Measurements from ENCODE around the gene CCRL2. TPM values are rescaled to one million over a fixed set of nuclear protein-coding genes. Genes with fewer than 3 reads are reported as not detected.

Gene CCRL2, protein sequence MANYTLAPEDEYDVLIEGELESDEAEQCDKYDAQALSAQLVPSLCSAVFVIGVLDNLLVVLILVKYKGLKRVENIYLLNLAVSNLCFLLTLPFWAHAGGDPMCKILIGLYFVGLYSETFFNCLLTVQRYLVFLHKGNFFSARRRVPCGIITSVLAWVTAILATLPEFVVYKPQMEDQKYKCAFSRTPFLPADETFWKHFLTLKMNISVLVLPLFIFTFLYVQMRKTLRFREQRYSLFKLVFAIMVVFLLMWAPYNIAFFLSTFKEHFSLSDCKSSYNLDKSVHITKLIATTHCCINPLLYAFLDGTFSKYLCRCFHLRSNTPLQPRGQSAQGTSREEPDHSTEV
- 0.08 to 0.11 TPM (median 0.09 TPM) in 4 of 5 replicates, not detected in the other for total RNA-seq (2022; extraction: Qiagen RNA extraction)

GRCh38 chr3:46406788-46407611 is at the start of gene CCRL2, which contains the start of gene CCR5AS:
TSS of gene CCRL2 (plus strand) at chr3:46407259. CDS start at chr3:46408080, 821 bp downstream.
TSS of gene CCR5AS (minus strand) at chr3:46407066.

GRCh38 chr3:46370839-46371518 is 36.1 kb upstream of the CCRL2 start, which contains the start of gene CCR5:
TSS of gene CCR5 (plus strand) at chr3:46370946. CDS start at chr3:46372903, 1,957 bp downstream.

Other genes starting within 250 kb of the CCRL2 start
- gene CCR1, start 198.9 kb upstream of the CCRL2 start, total RNA-seq (2022; extraction: Qiagen RNA extraction): not detected in 5 replicates
- gene CCR3, start 164.8 kb upstream of the CCRL2 start, total RNA-seq (2022; extraction: Qiagen RNA extraction): not detected in 5 replicates
- gene CCR2, start 53.1 kb upstream of the CCRL2 start, total RNA-seq (2022; extraction: Qiagen RNA extraction): not detected in 5 replicates
- gene CCR5, start 36.3 kb upstream of the CCRL2 start, total RNA-seq (2022; extraction: Qiagen RNA extraction): not detected in 5 replicates
- not detected in 5 replicates for gene LTF, start 57.6 kb downstream of the CCRL2 start, total RNA-seq (2022; extraction: Qiagen RNA extraction)
- not detected in 5 replicates for gene RTP3, start 90.7 kb downstream of the CCRL2 start, total RNA-seq (2022; extraction: Qiagen RNA extraction)
- not detected in 5 replicates for gene LRRC2, start 159.0 kb downstream of the CCRL2 start, total RNA-seq (2022; extraction: Qiagen RNA extraction)
- not detected in 5 replicates for gene FAM240A, start 205.3 kb downstream of the CCRL2 start, total RNA-seq (2022; extraction: Qiagen RNA extraction)

Measured in A549 treated with dexamethasone at 1 μM for 4 hours (cell line).